HG03108 (cell line): Measurements from ENCODE around the gene VPS13C.
A peak's percentile ranks its signal among the peaks of the same experiment; 100 is the strongest.

Experiments
- ATAC-seq: cut with Tn5 transposase; IDR thresholded peaks from one replicate; pipeline ENCODE4 v1.9.1; 2021; ENCODE audit warnings: moderate library complexity; ENCODE audit not compliant: unreplicated experiment

Gene VPS13C

GRCh38 chr15:62079594-62079993 is 19.3 kb upstream of the VPS13C start:
- ATAC-seq: no peak

- ATAC-seq: no peak
These were observed 15.5 kb upstream of the VPS13C start for GRCh38 chr15:62075595-62076277.

- no peak for ATAC-seq
These were observed 11.6 kb upstream of the VPS13C start for GRCh38 chr15:62071711-62072308.

GRCh38 chr15:62069551-62069950 is 9.3 kb upstream of the VPS13C start:
- ATAC-seq: no peak

GRCh38 chr15:62068810-62069167 is 8.5 kb upstream of the VPS13C start:
- ATAC-seq: no peak

- peak; percentile 41 for ATAC-seq
These were observed 8.0 kb upstream of the VPS13C start for GRCh38 chr15:62068071-62068809.

- peak; percentile 20 for ATAC-seq
These were observed 7.3 kb upstream of the VPS13C start for GRCh38 chr15:62067448-62068044.

- ATAC-seq: no peak
These were observed 6.6 kb upstream of the VPS13C start, which contains the start of gene C2CD4A for GRCh38 chr15:62066663-62067447. TSS of gene C2CD4A (plus strand) at chr15:62066977. CDS start at chr15:62067614, 637 bp downstream.

- ATAC-seq: no peak
These were observed 3.8 kb upstream of the VPS13C start for GRCh38 chr15:62063825-62064635.

- no peak for ATAC-seq
These were observed 641 bp upstream of the VPS13C start for GRCh38 chr15:62060896-62061280.

- peak; percentile 68 for ATAC-seq
These were observed 483 bp downstream of the VPS13C start for GRCh38 chr15:62059816-62060112.

GRCh38 chr15:62059108-62059815 is 985 bp downstream of the VPS13C start:
- ATAC-seq: no peak

GRCh38 chr15:62058327-62059028 is 1.8 kb downstream of the VPS13C start:
- no peak for ATAC-seq

GRCh38 chr15:62057341-62057980 is 2.8 kb downstream of the VPS13C start:
- ATAC-seq: no peak

- no peak for ATAC-seq
These were observed 5.3 kb downstream of the VPS13C start for GRCh38 chr15:62054979-62055378.

- ATAC-seq: no peak
These were observed 6.7 kb downstream of the VPS13C start for GRCh38 chr15:62053439-62054085.

GRCh38 chr15:62052713-62053112 is 7.5 kb downstream of the VPS13C start:
- ATAC-seq: no peak

- no peak for ATAC-seq
These were observed 9.1 kb downstream of the VPS13C start for GRCh38 chr15:62051166-62051565.
